Measurements from ENCODE around the gene DIO1. TPM values are rescaled to one million over a fixed set of nuclear protein-coding genes. Genes with fewer than 3 reads are reported as not detected.
A peak's percentile ranks its signal among the peaks of the same experiment; 100 is the strongest.

Gene DIO1
- total RNA-seq, 1 experiment from 2014 or later, result not detected

- Mint-ChIP-seq H3K36me3 (peaks cover 8% of the 10 kb centered on the region; the same call in 1 of the 2 replicates), H3K27ac (peak within 1 kb of the TSS; percentile 98), H3K27me3 (ENCODE audit: low read depth) (peaks cover 10% of the 10 kb centered on the region), H3K4me1 (peaks cover 10% of the 10 kb centered on the region), H3K4me3 (peak within 1 kb of the TSS; percentile 98), H3K9me3 (no peaks in the 10 kb centered on the region)
- DNase-seq (ENCODE audit: low spot score), result peak; percentile 89
- ATAC-seq, result peak; percentile 98
- ChIA-PET CTCF (interaction anchor here (0.6 to 2.7 kb wide), 9 partner anchors 11 to 174 kb away, joined by 3 to 14 read pairs (median 5); partner anchors contain the start of genes IFT25 and LRRC42), POLR2A (interaction anchor here (0.6 to 1.5 kb wide), 4 partner anchors 10 to 719 kb away, joined by 3 to 8 read pairs (median 3); partner anchors contain the start of gene IFT25)
- TF ChIP-seq ETV6 (CRISPR knock-in tag; IDR thresholded peaks at IDR 0.05), result peak; percentile 75
- TF ChIP-seq, protein P1, sequence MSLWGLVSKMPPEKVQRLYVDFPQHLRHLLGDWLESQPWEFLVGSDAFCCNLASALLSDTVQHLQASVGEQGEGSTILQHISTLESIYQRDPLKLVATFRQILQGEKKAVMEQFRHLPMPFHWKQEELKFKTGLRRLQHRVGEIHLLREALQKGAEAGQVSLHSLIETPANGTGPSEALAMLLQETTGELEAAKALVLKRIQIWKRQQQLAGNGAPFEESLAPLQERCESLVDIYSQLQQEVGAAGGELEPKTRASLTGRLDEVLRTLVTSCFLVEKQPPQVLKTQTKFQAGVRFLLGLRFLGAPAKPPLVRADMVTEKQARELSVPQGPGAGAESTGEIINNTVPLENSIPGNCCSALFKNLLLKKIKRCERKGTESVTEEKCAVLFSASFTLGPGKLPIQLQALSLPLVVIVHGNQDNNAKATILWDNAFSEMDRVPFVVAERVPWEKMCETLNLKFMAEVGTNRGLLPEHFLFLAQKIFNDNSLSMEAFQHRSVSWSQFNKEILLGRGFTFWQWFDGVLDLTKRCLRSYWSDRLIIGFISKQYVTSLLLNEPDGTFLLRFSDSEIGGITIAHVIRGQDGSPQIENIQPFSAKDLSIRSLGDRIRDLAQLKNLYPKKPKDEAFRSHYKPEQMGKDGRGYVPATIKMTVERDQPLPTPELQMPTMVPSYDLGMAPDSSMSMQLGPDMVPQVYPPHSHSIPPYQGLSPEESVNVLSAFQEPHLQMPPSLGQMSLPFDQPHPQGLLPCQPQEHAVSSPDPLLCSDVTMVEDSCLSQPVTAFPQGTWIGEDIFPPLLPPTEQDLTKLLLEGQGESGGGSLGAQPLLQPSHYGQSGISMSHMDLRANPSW (CRISPR knock-in tag; conservative IDR thresholded peaks at IDR 0.05; ENCODE audit: low read depth), result no peak
- TF ChIP-seq FOXK1 (CRISPR knock-in tag; IDR thresholded peaks at IDR 0.05), result peak; percentile 63; the same call in 1 of the 2 replicates
- no peak for TF ChIP-seq ARID4B (CRISPR knock-in tag; IDR thresholded peaks at IDR 0.05; ENCODE audit: borderline replicate concordance)
- 0 out of 2 replicates have a peak, but pooled peaks have one; percentile 19 for TF ChIP-seq PRDM15 (CRISPR knock-in tag; IDR thresholded peaks at IDR 0.05)
- TF ChIP-seq, protein P2, sequence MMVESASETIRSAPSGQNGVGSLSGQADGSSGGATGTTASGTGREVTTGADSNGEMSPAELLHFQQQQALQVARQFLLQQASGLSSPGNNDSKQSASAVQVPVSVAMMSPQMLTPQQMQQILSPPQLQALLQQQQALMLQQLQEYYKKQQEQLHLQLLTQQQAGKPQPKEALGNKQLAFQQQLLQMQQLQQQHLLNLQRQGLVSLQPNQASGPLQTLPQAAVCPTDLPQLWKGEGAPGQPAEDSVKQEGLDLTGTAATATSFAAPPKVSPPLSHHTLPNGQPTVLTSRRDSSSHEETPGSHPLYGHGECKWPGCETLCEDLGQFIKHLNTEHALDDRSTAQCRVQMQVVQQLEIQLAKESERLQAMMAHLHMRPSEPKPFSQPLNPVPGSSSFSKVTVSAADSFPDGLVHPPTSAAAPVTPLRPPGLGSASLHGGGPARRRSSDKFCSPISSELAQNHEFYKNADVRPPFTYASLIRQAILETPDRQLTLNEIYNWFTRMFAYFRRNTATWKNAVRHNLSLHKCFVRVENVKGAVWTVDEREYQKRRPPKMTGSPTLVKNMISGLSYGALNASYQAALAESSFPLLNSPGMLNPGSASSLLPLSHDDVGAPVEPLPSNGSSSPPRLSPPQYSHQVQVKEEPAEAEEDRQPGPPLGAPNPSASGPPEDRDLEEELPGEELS (CRISPR knock-in tag; IDR thresholded peaks at IDR 0.05), result no peak
- peak; percentile 96 for TF ChIP-seq SP1 (CRISPR knock-in tag; conservative IDR thresholded peaks at IDR 0.05)
- TF ChIP-seq ZNF232 (CRISPR knock-in tag; IDR thresholded peaks at IDR 0.05), result 0 out of 2 replicates have a peak, but pooled peaks have one; percentile 47
- TF ChIP-seq GTF2I (CRISPR knock-in tag; conservative IDR thresholded peaks at IDR 0.05), result peak; percentile 98
- TF ChIP-seq AR (CRISPR knock-in tag; IDR thresholded peaks at IDR 0.05), result peak; percentile 10; the same call in 1 of the 2 replicates
- peak; percentile 72; the same call in 1 of the 2 replicates for TF ChIP-seq KAT7 (CRISPR knock-in tag; IDR thresholded peaks at IDR 0.05; ENCODE audit: borderline replicate concordance)
- peak; percentile 16; the same call in 1 of the 2 replicates for TF ChIP-seq GABPB1 (CRISPR knock-in tag; IDR thresholded peaks at IDR 0.05)
- no peak for TF ChIP-seq TCF7 (CRISPR knock-in tag; IDR thresholded peaks at IDR 0.05; ENCODE audit: low read depth)
Measured at GRCh38 chr1:53889304-53890298, 4.4 kb upstream of the DIO1 start, which contains the start of gene YIPF1. YIPF1 (minus strand) TSS chr1:53889797; CDS start chr1:53888937, 860 bp downstream.
